Esophagus muscularis mucosa (tissue), 4 donors: Measurements from ENCODE around the gene FLII. TPM values are rescaled to one million over a fixed set of nuclear protein-coding genes. Genes with fewer than 3 reads are reported as not detected.

Experiments
- DNase-seq: peaks from one replicate; pipeline ENCODE4 v3.0.0-alpha.2; 2017; ENCODE audit errors: extremely low spot score
- H3K27ac ChIP-seq, 4 donors: fragments of 200-600 bp; sonication (generic); replicated peaks in 1 of 4; 1 replicate in 3 of 4; 2 replicates in 1 of 4; pipeline ENCODE4 v1.5.1; 2016 to 2019; ENCODE audit warnings: mild to moderate bottlenecking in 1 of 4
- H3K27me3 ChIP-seq, 4 donors: fragments of 200-600 bp; sonication (generic); one replicate each; pipeline versions ENCODE4 v1.5.1 to v1.6.0; 2016 to 2019
- H3K36me3 ChIP-seq, 4 donors: fragments of 200-600 bp; sonication (generic); one replicate each; pipeline ENCODE4 v1.5.1; 2016 to 2019
- H3K4me1 ChIP-seq, 4 donors: fragments of 200-600 bp; sonication (generic); one replicate each; pipeline ENCODE4 v1.5.1; 2016 to 2019
- H3K4me3 ChIP-seq, 4 donors: fragments of 200-600 bp; sonication (generic); 1 replicate in 2 of 4; 2 replicates in 2 of 4; pipeline ENCODE4 v1.5.1; 2016 to 2019; ENCODE audit warnings: mild to moderate bottlenecking in 4 of 4, moderate library complexity in 1 of 4
- H3K9me3 ChIP-seq, 4 donors: fragments of 200-600 bp; sonication (generic); 1 replicate in 3 of 4; 2 replicates in 1 of 4; pipeline ENCODE4 v1.5.1; 2016 to 2019
- CTCF ChIP-seq, 3 experiments: fragments of 200-600 bp in 2 of 3; fragments of 450-650 bp in 1 of 3; sonication (generic) in 2 of 3; IDR thresholded peaks; one replicate each; pipeline ENCODE4 v1.5.1; 2017 to 2019; ENCODE audit warnings: antibody characterized with exemption in 3 of 3, mild to moderate bottlenecking in 2 of 3, moderate library complexity in 1 of 3
- EP300 ChIP-seq: sonication (generic); formaldehyde crosslinking; IDR thresholded peaks from one replicate; pipeline ENCODE4 v1.6.1; 2017; ENCODE audit warnings: antibody characterized with exemption
- POLR2A ChIP-seq: fragments of 450-650 bp; IDR thresholded peaks from one replicate; pipeline ENCODE4 v1.6.1; 2017; ENCODE audit warnings: antibody characterized with exemption, moderate library complexity, mild to moderate bottlenecking, low read depth
- POLR2AphosphoS5 ChIP-seq, 2 donors: sonication (generic); formaldehyde crosslinking; IDR thresholded peaks; one replicate each; pipeline ENCODE4 v1.6.1; 2017; ENCODE audit warnings: antibody characterized with exemption in 2 of 2
- WGBS: methylation state at CpG from one replicate; pipeline ENCODE4 v1.1.5; 2018; 5-methylcytosine and 5-hydroxymethylcytosine counted together
- intact Hi-C: fragments of 100-400 bp; cut with DNase I; formaldehyde crosslinking; loops from one replicate; pipeline ENCODE4 v1.15.1; 2023
- total RNA-seq, 4 donors: library from RNA; depleted of rRNA; stranded (reverse); fragments of >200 nt; gene quantifications; one replicate each; pipeline versions ENCODE4 v1.1.0 to v1.2.1, GENCODE V29; 2016

The FLII gene
- total RNA-seq, 4 donors from 2014 or later = 302 to 528 (median 408) TPM

- no peak for DNase-seq
- no peak for TF ChIP-seq POLR2A
- TF ChIP-seq CTCF (IDR thresholded peaks at IDR 0.05) = no peak
- no peak for TF ChIP-seq POLR2AphosphoS5 (IDR thresholded peaks at IDR 0.05)
- no peak for TF ChIP-seq EP300
- peaks cover 41 to 56% (median 51%) of the 10 kb centered on the region in 4 donors for H3K4me1 ChIP-seq
- H3K27me3 ChIP-seq = no peaks in the 10 kb centered on the region
- H3K36me3 ChIP-seq = peaks cover 41 to 45% (median 43%) of the 10 kb centered on the region in 4 donors
- no peaks in the 10 kb centered on the region for H3K9me3 ChIP-seq
- H3K4me3 ChIP-seq = peak overlapping the region; percentile 83 to 100 (median 100)
- H3K27ac ChIP-seq = peak overlapping the region; percentile 98 to 99 (median 99)
- intact Hi-C loops = no loop called here
- WGBS = 21% methylated on average over 16 of the region's 18 CpGs
These were observed 1.1 kb downstream of the FLII start for GRCh38 chr17:18257268-18257981.

- no peak for DNase-seq
- Histone ChIP-seq H3K36me3 (peaks cover 47 to 52% (median 50%) of the 10 kb centered on the region in 4 donors), H3K27ac (peak overlapping the region; percentile 98 to 99 (median 99)), H3K4me3 (peak overlapping the region; percentile 83 to 100 (median 100)), H3K9me3 (no peaks in the 10 kb centered on the region), H3K27me3 (no peaks in the 10 kb centered on the region), H3K4me1 (peaks cover 35 to 49% (median 44%) of the 10 kb centered on the region in 4 donors)
- 92% methylated on average over 5 of the region's 7 CpGs for WGBS
- intact Hi-C loops = no loop called here
- TF ChIP-seq POLR2AphosphoS5 (IDR thresholded peaks at IDR 0.05) = no peak
- no peak for TF ChIP-seq EP300
- no peak for TF ChIP-seq POLR2A
- TF ChIP-seq CTCF (IDR thresholded peaks at IDR 0.05) = no peak
These were observed 1.8 kb downstream of the FLII start for GRCh38 chr17:18256776-18257175.

DNA sequence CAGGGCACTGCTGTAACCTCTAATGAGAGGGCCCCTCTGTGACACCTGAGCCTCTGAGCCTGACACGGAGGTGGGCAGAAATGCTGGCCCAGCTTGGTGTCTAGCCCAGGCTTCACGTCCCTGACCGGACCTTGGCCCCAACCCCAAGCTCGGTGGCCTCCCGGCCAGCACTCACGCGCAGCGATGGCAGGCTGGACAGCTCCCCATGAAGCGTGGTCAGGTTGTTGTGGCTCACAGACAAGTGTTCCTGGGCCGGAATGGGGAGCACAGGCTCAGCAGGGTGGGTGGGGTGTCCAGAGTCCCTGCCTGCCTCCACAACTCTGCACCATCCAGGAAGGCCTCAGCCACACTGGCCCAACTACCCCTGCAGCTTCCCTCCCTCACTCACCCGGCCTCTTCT, 2.2 kb downstream of the FLII start:
- H3K9me3 ChIP-seq = no peaks in the 10 kb centered on the region
- peak overlapping the region in 1 of 4 donors; percentile 83 for H3K4me3 ChIP-seq
- H3K36me3 ChIP-seq = peaks cover 51 to 56% (median 54%) of the 10 kb centered on the region in 4 donors
- TF ChIP-seq EP300 = no peak
- TF ChIP-seq POLR2AphosphoS5 (IDR thresholded peaks at IDR 0.05) = no peak
- no peak for TF ChIP-seq CTCF (IDR thresholded peaks at IDR 0.05)
- TF ChIP-seq POLR2A = no peak
- H3K4me1 ChIP-seq = peaks cover 31 to 45% (median 40%) of the 10 kb centered on the region in 4 donors
- WGBS = 79% methylated on average over 2 of the region's 11 CpGs
- intact Hi-C loops = no loop called here
- DNase-seq = no peak
- H3K27ac ChIP-seq = peak overlapping the region in 2 of 4 donors; percentile 98 to 99
- no peaks in the 10 kb centered on the region for H3K27me3 ChIP-seq

- H3K36me3 ChIP-seq = peaks cover 61 to 69% (median 67%) of the 10 kb centered on the region in 4 donors
- H3K27me3 ChIP-seq = no peaks in the 10 kb centered on the region
- H3K4me3 ChIP-seq = no peak overlapping the region
- DNase-seq = no peak
- peaks cover 28 to 38% (median 33%) of the 10 kb centered on the region in 4 donors for H3K4me1 ChIP-seq
- intact Hi-C loops = no loop called here
- H3K9me3 ChIP-seq = no peaks in the 10 kb centered on the region
- no peak overlapping the region for H3K27ac ChIP-seq
- WGBS = 96% methylated on average over 8 of the region's 8 CpGs
- TF ChIP-seq CTCF (IDR thresholded peaks at IDR 0.05) = no peak
- TF ChIP-seq POLR2AphosphoS5 (IDR thresholded peaks at IDR 0.05) = no peak
- TF ChIP-seq EP300 = no peak
- TF ChIP-seq POLR2A = no peak
These were observed 3.5 kb downstream of the FLII start for GRCh38 chr17:18254888-18255649.
